ENCODE results near the gene LRRC63. TPM values are rescaled to one million over a fixed set of nuclear protein-coding genes. Genes with fewer than 3 reads are reported as not detected.

LRRC63 gene
- total and polyA plus RNA-seq, 2 of the 4 experiments (the other 2 are of a cell fraction): not detected

DNA sequence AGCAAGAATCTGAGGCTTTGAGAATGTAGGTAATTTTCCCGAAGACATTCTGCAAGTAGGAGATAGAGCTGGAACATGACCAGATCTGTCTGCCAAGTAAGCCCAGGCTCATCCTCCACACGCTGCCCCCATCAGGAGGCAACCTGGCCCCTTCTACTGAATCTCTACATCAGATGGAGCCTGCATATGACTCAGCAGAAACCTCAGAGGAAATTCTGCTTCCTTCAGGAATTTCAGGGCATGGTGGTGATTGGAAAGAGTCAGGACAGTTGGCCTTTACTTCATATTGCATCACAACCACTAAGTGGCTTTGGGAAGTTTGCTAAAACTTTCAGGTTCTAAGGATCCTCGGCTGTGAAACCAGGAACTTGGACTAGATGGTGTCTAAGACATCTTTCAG lies 85.2 kb downstream of the LRRC63 start:
- Histone ChIP-seq H2BK120ac (ENCODE audit: low read depth, low read length) (no peak overlapping the region), H2AFZ (replicated peaks; ENCODE audit: low read length, poor library complexity) (no peak overlapping the region), H3K18ac (ENCODE audit: low read depth, low read length) (peak overlapping the region; percentile 9; the same call in 1 of the 2 replicates), H3K4me3 (ENCODE audit: insufficient read depth, low read depth, low read length) (no peak overlapping the region), H2AK5ac (ENCODE audit: low read depth, low read length) (no peak overlapping the region), H3K36me3 (ENCODE audit: control insufficient read depth, insufficient read depth, low read length) (no peaks in the 10 kb centered on the region), H3K27me3 (ENCODE audit: control insufficient read depth, insufficient read depth, low read length) (no peaks in the 10 kb centered on the region), H3K56ac (ENCODE audit: extremely low read depth, insufficient read depth, low read length) (no peak overlapping the region), H3K14ac (replicated peaks; ENCODE audit: low read depth, low read length) (no peak overlapping the region), H3K4me2 (ENCODE audit: low read depth, low read length) (no peak overlapping the region), H2BK5ac (ENCODE audit: low read depth, low read length, poor library complexity, severe bottlenecking) (no peak overlapping the region), H4K8ac (ENCODE audit: low read depth in 2 of 2, low read length in 2 of 2) (peak overlapping the region in 1 of 2 experiments; percentile 22; a peak in 1 of 4 replicates), H3K9me3 (ENCODE audit: control insufficient read depth, insufficient read depth, low read length) (no peaks in the 10 kb centered on the region), H4K20me1 (ENCODE audit: insufficient read depth, low read length) (no peaks in the 10 kb centered on the region), H3K23ac (ENCODE audit: low read depth, low read length) (no peak overlapping the region), H3K4me1 (ENCODE audit: control insufficient read depth, insufficient read depth, low read length) (peaks cover 4% of the 10 kb centered on the region), H2BK15ac (ENCODE audit: low read depth, low read length) (no peak overlapping the region), H2AK9ac (replicated peaks; ENCODE audit: low read depth, low read length, poor library complexity) (no peak overlapping the region), H4K5ac (ENCODE audit: low read depth, low read length) (no peak overlapping the region; the same call in 1 of the 2 replicates), H3K4ac (ENCODE audit: low read depth, low read length) (peak overlapping the region; percentile 25; the same call in 1 of the 2 replicates), H3K9me1 (ENCODE audit: insufficient read depth, low read length) (no peaks in the 10 kb centered on the region), H3K27ac (ENCODE audit: insufficient read depth, low read length) (peak overlapping the region; percentile 70; the same call in 1 of the 2 replicates), H4K91ac (ENCODE audit: insufficient read depth, low read depth, low read length) (no peak overlapping the region), H3K9ac (ENCODE audit: low read depth, low read length) (no peak overlapping the region), H3K79me1 (ENCODE audit: low read depth in 1 of 2, low read length in 2 of 2) (no peaks in the 10 kb centered on the region), H2BK20ac (ENCODE audit: low read depth, low read length) (peak overlapping the region; percentile 81)
- in situ Hi-C loops (cut with MboI; ENCODE audit: low sequenced_read_pairs): no loop called here
- ATAC-seq (ENCODE audit: low read depth): peak; percentile 54
- dilution Hi-C loops (cut with HindIII; ENCODE audit: low sequenced_read_pairs, unreplicated experiment): no loop called here
- intact Hi-C loops (cut with micrococcal nuclease): no loop called here
- BruUV-seq (replicated peaks): no TSS peak
- POLR2A ChIA-PET (ENCODE audit: unreplicated experiment): no interaction called here
- WGBS, 2 experiments (ENCODE audit: extremely low coverage in 2 of 2, insufficient read length in 1 of 2): no CpG with 5 or more reads among the region's 3 CpGs
- CTCF ChIA-PET: no interaction called here
- TF ChIP-seq RFX5 (IDR thresholded peaks at IDR 0.05; ENCODE audit: low read depth, low read length): no peak
- no peak for TF ChIP-seq POLR2A (IDR thresholded peaks at IDR 0.05; ENCODE audit: low read depth, low read length)
- no peak for TF ChIP-seq SMC3 (IDR thresholded peaks at IDR 0.05; ENCODE audit: low read depth, low read length)
- TF ChIP-seq CEBPB (IDR thresholded peaks at IDR 0.05; ENCODE audit: low read depth, low read length): peak; percentile 83
- TF ChIP-seq FOS (IDR thresholded peaks at IDR 0.05; ENCODE audit: low read depth, low read length): 0 out of 2 replicates have a peak, but pooled peaks have one; percentile 3
- no peak for TF ChIP-seq RCOR1 (IDR thresholded peaks at IDR 0.05; ENCODE audit: insufficient replicate concordance, low read length)
- TF ChIP-seq NFE2L2 (IDR thresholded peaks at IDR 0.05; ENCODE audit: low read depth, low read length): peak; percentile 88
- peak; percentile 66 for TF ChIP-seq MAFK (IDR thresholded peaks at IDR 0.05; ENCODE audit: low read depth, low read length)
- peak; percentile 67 for DNase-seq
